ENCODE data around the gene LLPH.
A peak's percentile ranks its signal among the peaks of the same experiment; 100 is the strongest.

The LLPH gene

GRCh38 chr12:66141299-66141698 lies 10.7 kb upstream of the LLPH start:
- no peak for DNase-seq

- no peak for DNase-seq
Measured at GRCh38 chr12:66140731-66141130, 10.2 kb upstream of the LLPH start.

GRCh38 chr12:66139328-66139727 lies 8.8 kb upstream of the LLPH start:
- DNase-seq: no peak

- no peak for DNase-seq
Measured at GRCh38 chr12:66137937-66138336, 7.4 kb upstream of the LLPH start.

GRCh38 chr12:66132408-66132807 lies 1.9 kb upstream of the LLPH start:
- no peak for DNase-seq

GRCh38 chr12:66131067-66131688 lies 628 bp upstream of the LLPH start:
- DNase-seq: no peak

GRCh38 chr12:66129934-66130266 lies 650 bp downstream of the LLPH start:
- DNase-seq: no peak

GRCh38 chr12:66127650-66128049 lies 2.9 kb downstream of the LLPH start:
- no peak for DNase-seq

- no peak for DNase-seq
Measured at GRCh38 chr12:66120477-66120876, 10.1 kb downstream of the LLPH start.

- DNase-seq: no peak
Measured at GRCh38 chr12:66119870-66120241, 10.7 kb downstream of the LLPH start.

GRCh38 chr12:66119229-66119869 lies 11.2 kb downstream of the LLPH start:
- no peak for DNase-seq

GRCh38 chr12:66118240-66118891 lies 12.2 kb downstream of the LLPH start:
- no peak for DNase-seq

- no peak for DNase-seq
Measured at GRCh38 chr12:66117242-66117641, 13.3 kb downstream of the LLPH start.

GRCh38 chr12:66115071-66115600 lies 15.4 kb downstream of the LLPH start:
- DNase-seq: no peak

GRCh38 chr12:66113471-66113870 lies 17.1 kb downstream of the LLPH start:
- no peak for DNase-seq

- no peak for DNase-seq
Measured at GRCh38 chr12:66111605-66112004, 18.9 kb downstream of the LLPH start.

- no peak for DNase-seq
Measured at GRCh38 chr12:66109056-66109455, 21.5 kb downstream of the LLPH start.

GRCh38 chr12:66108386-66108785 lies 22.2 kb downstream of the LLPH start:
- DNase-seq: no peak

GRCh38 chr12:66107451-66107915 lies 23.1 kb downstream of the LLPH start:
- peak; percentile 54 for DNase-seq

- DNase-seq: no peak
Measured at GRCh38 chr12:66103016-66103913, 27.3 kb downstream of the LLPH start.

- DNase-seq: no peak
Measured at GRCh38 chr12:66092559-66093269, 37.8 kb downstream of the LLPH start.

GRCh38 chr12:66090157-66090556 lies 40.4 kb downstream of the LLPH start:
- no peak for DNase-seq
